ENCODE measurements around the gene IQGAP3. TPM values are rescaled to one million over a fixed set of nuclear protein-coding genes. Genes with fewer than 3 reads are reported as not detected.

IQGAP3 gene
- total and polyA plus RNA-seq, 2 of the 4 experiments (the other 2 are of a cell fraction): 12.5 to 13.6 TPM

GRCh38 chr1:156509424-156510034, 62.8 kb downstream of the IQGAP3 start:
- no peak for TF ChIP-seq POLR2A (IDR thresholded peaks at IDR 0.05; ENCODE audit: low read depth, low read length)
- no peak for TF ChIP-seq RAD21 (IDR thresholded peaks at IDR 0.05; ENCODE audit: low read length)
- no peak for TF ChIP-seq CEBPB (IDR thresholded peaks at IDR 0.05; ENCODE audit: low read depth, low read length)
- Histone ChIP-seq H2BK5ac (ENCODE audit: low read depth, low read length, poor library complexity, severe bottlenecking) (peak overlapping the region; percentile 16), H3K9me3 (ENCODE audit: control insufficient read depth, insufficient read depth, low read length) (no peaks in the 10 kb centered on the region), H2BK20ac (ENCODE audit: low read depth, low read length) (peak overlapping the region; percentile 89), H3K4me1 (ENCODE audit: control insufficient read depth, insufficient read depth, low read length) (peaks cover 28% of the 10 kb centered on the region), H3K23ac (ENCODE audit: low read depth, low read length) (peak overlapping the region; percentile 73; the same call in 1 of the 2 replicates), H3K79me1 (ENCODE audit: low read depth in 1 of 2, low read length in 2 of 2) (peaks cover 1 to 17% of the 10 kb centered on the region in 2 experiments; a peak in 3 of 4 replicates), H3K4me3 (ENCODE audit: insufficient read depth, low read depth, low read length) (no peak overlapping the region), H3K27me3 (ENCODE audit: control insufficient read depth, insufficient read depth, low read length) (no peaks in the 10 kb centered on the region), H3K14ac (replicated peaks; ENCODE audit: low read depth, low read length) (peak overlapping the region; percentile 52; the same call in 1 of the 2 replicates), H3K18ac (ENCODE audit: low read depth, low read length) (no peak overlapping the region), H2AK5ac (ENCODE audit: low read depth, low read length) (peak overlapping the region; percentile 95; the same call in 1 of the 2 replicates), H2BK15ac (ENCODE audit: low read depth, low read length) (peak overlapping the region; percentile 83; the same call in 1 of the 3 replicates), H2AFZ (replicated peaks; ENCODE audit: low read length, poor library complexity) (peak overlapping the region; percentile 16), H3K27ac (ENCODE audit: insufficient read depth, low read length) (no peak overlapping the region), H3K36me3 (ENCODE audit: control insufficient read depth, insufficient read depth, low read length) (no peaks in the 10 kb centered on the region), H2AK9ac (replicated peaks; ENCODE audit: low read depth, low read length, poor library complexity) (peak overlapping the region; percentile 48), H3K9me1 (ENCODE audit: insufficient read depth, low read length) (peaks cover 32% of the 10 kb centered on the region), H3K56ac (ENCODE audit: extremely low read depth, insufficient read depth, low read length) (no peak overlapping the region), H4K20me1 (ENCODE audit: insufficient read depth, low read length) (no peaks in the 10 kb centered on the region), H4K8ac (ENCODE audit: low read depth in 2 of 2, low read length in 2 of 2) (peak overlapping the region in 1 of 2 experiments; percentile 47; a peak in 2 of 4 replicates), H4K91ac (ENCODE audit: insufficient read depth, low read depth, low read length) (0 out of 2 replicates have a peak overlapping the region, but pooled peaks have one; percentile 61), H3K4me2 (ENCODE audit: low read depth, low read length) (no peak overlapping the region), H4K5ac (ENCODE audit: low read depth, low read length) (no peak overlapping the region), H3K4ac (ENCODE audit: low read depth, low read length) (peak overlapping the region; percentile 87), H3K9ac (ENCODE audit: low read depth, low read length) (no peak overlapping the region), H2BK120ac (ENCODE audit: low read depth, low read length) (peak overlapping the region; percentile 93)
- no TSS peak for BruUV-seq (replicated peaks)
- intact Hi-C loops (cut with micrococcal nuclease) (loop anchor here (10.0 kb wide), 1 partner anchor 215 kb away; the partner anchor contains the start of genes ISG20L2 and METTL25B), in situ Hi-C loops (cut with MboI; ENCODE audit: low sequenced_read_pairs) (no loop called here), dilution Hi-C loops (cut with HindIII; ENCODE audit: low sequenced_read_pairs, unreplicated experiment) (no loop called here)
- 80% methylated on average over 2 of the region's 9 CpGs; no CpG with 5 or more reads in 1 of the 2 experiments for WGBS, 2 experiments (ENCODE audit: extremely low coverage in 2 of 2, insufficient read length in 1 of 2)
- DNase-seq: no peak
- CTCF ChIA-PET: no interaction called here
- POLR2A ChIA-PET (ENCODE audit: unreplicated experiment): no interaction called here
- no peak for ATAC-seq (ENCODE audit: low read depth)
